Kidney capillary endothelial cell (primary cell): ENCODE measurements around the gene MCM9.

ENCODE experiments used
- DNase-seq: peaks from one replicate; pipeline ENCODE4 v3.0.0-alpha.2; 2018; ENCODE audit warnings: low spot score

MCM9 gene

GRCh38 chr6:118864341-118865099 lies 70.4 kb downstream of the MCM9 start:
- no peak for DNase-seq

GRCh38 chr6:118862443-118862842 lies 72.5 kb downstream of the MCM9 start:
- no peak for DNase-seq

GRCh38 chr6:118860880-118861279 lies 74.1 kb downstream of the MCM9 start:
- DNase-seq: no peak

- no peak for DNase-seq
Observed at GRCh38 chr6:118860363-118860762, 74.6 kb downstream of the MCM9 start.

- DNase-seq: no peak
Observed at GRCh38 chr6:118859517-118860064, 75.4 kb downstream of the MCM9 start.

GRCh38 chr6:118856301-118856700 lies 78.7 kb downstream of the MCM9 start:
- no peak for DNase-seq

- DNase-seq: no peak
Observed at GRCh38 chr6:118853408-118853807, 81.6 kb downstream of the MCM9 start.

- DNase-seq: no peak
Observed at GRCh38 chr6:118844915-118845314, 90.0 kb downstream of the MCM9 start.

GRCh38 chr6:118843685-118844390 lies 91.1 kb downstream of the MCM9 start:
- no peak for DNase-seq

- DNase-seq: no peak
Observed at GRCh38 chr6:118830691-118831090, 104.3 kb downstream of the MCM9 start.

GRCh38 chr6:118829817-118830478 lies 105.0 kb downstream of the MCM9 start:
- no peak for DNase-seq

- no peak for DNase-seq
Observed at GRCh38 chr6:118826096-118826495, 108.9 kb downstream of the MCM9 start.

- no peak for DNase-seq
Observed at GRCh38 chr6:118825661-118826060, 109.3 kb downstream of the MCM9 start.

- no peak for DNase-seq
Observed at GRCh38 chr6:118815495-118815894, 119.5 kb downstream of the MCM9 start.

GRCh38 chr6:118813775-118814174 lies 121.2 kb downstream of the MCM9 start:
- no peak for DNase-seq

GRCh38 chr6:118812970-118813369 lies 122.0 kb downstream of the MCM9 start:
- no peak for DNase-seq

- no peak for DNase-seq
Observed at GRCh38 chr6:118810420-118811027, 124.4 kb downstream of the MCM9 start.

GRCh38 chr6:118808793-118809638 lies 125.9 kb downstream of the MCM9 start:
- no peak for DNase-seq

GRCh38 chr6:118804091-118804490 lies 130.9 kb downstream of the MCM9 start:
- DNase-seq: no peak

- no peak for DNase-seq
Observed at GRCh38 chr6:118801257-118801656, 133.7 kb downstream of the MCM9 start.

- DNase-seq: peak; percentile 80
Observed at GRCh38 chr6:118800394-118801071, 134.4 kb downstream of the MCM9 start.
